ENCODE data around the gene ODAD3. TPM values are rescaled to one million over a fixed set of nuclear protein-coding genes. Genes with fewer than 3 reads are reported as not detected.
"Not testable (repeated sequence)": the region's sequence is repeated elsewhere in the genome, so short reads cannot be mapped to it uniquely, and the experiment has no call there.

ODAD3 gene
- total RNA-seq, 1 donor from 2014 or later, result 0.40 TPM

GRCh38 chr19:11465600-11465999, 30.7 kb upstream of the ODAD3 start:
- H3K4me3 ChIP-seq (ENCODE audit: low read depth, low read length), result no peak overlapping the region
- TF ChIP-seq, protein P1, sequence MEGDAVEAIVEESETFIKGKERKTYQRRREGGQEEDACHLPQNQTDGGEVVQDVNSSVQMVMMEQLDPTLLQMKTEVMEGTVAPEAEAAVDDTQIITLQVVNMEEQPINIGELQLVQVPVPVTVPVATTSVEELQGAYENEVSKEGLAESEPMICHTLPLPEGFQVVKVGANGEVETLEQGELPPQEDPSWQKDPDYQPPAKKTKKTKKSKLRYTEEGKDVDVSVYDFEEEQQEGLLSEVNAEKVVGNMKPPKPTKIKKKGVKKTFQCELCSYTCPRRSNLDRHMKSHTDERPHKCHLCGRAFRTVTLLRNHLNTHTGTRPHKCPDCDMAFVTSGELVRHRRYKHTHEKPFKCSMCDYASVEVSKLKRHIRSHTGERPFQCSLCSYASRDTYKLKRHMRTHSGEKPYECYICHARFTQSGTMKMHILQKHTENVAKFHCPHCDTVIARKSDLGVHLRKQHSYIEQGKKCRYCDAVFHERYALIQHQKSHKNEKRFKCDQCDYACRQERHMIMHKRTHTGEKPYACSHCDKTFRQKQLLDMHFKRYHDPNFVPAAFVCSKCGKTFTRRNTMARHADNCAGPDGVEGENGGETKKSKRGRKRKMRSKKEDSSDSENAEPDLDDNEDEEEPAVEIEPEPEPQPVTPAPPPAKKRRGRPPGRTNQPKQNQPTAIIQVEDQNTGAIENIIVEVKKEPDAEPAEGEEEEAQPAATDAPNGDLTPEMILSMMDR (conservative IDR thresholded peaks at IDR 0.05; ENCODE audit: low read depth, low read length), result no peak
- no peak for DNase-seq (ENCODE audit: low read depth)

- no peak overlapping the region for H3K4me3 ChIP-seq (ENCODE audit: low read depth, low read length)
- DNase-seq (ENCODE audit: low read depth), result no peak
- TF ChIP-seq, protein P1 (conservative IDR thresholded peaks at IDR 0.05; ENCODE audit: low read depth, low read length), result no peak
These were observed 29.7 kb upstream of the ODAD3 start for GRCh38 chr19:11464333-11465265.

DNA sequence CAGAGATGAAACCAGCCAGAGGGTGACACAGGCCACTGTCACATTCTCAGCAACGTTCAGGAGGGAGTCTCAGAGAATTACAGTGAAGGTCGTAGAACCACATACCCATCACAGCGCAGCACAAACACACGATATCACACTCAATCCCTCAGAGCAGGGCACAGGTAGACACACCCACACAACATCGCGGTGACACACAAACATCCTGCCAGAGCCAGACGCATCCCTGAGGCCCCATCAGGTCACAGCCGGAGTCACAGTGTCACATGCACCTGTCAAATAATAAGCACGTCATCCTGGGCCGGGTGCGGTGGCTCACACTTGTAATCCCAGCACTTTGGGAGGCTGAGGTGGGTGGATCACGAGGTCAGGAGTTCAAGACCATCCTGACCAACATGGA, 28.5 kb upstream of the ODAD3 start:
- TF ChIP-seq, protein P1 (conservative IDR thresholded peaks at IDR 0.05; ENCODE audit: low read depth, low read length), result no peak
- no peak for DNase-seq (ENCODE audit: low read depth)
- no peak overlapping the region for H3K4me3 ChIP-seq (ENCODE audit: low read depth, low read length)

GRCh38 chr19:11461453-11461852, 26.5 kb upstream of the ODAD3 start:
- H3K4me3 ChIP-seq (ENCODE audit: low read depth, low read length), result no peak overlapping the region
- TF ChIP-seq, protein P1 (conservative IDR thresholded peaks at IDR 0.05; ENCODE audit: low read depth, low read length), result no peak
- DNase-seq (ENCODE audit: low read depth), result no peak

DNA sequence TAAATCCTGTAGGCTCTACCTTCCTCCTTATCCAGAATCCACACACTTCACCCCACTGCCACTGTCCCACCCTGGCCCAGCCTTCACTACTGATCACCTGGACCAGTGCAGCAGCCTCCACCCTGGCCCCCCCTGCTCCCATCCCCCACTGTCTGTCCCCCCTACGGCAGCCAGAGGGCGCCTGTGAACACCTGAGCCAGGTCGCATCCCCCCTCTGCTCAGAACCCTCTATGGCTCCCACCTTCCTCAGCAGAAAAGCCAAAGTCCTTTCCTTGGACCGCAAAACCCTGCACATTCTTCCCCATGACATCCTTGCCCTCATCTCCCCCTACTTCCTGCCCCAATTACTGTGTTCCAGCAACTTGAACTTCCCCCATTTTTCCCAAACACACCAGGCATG, 25.3 kb upstream of the ODAD3 start:
- TF ChIP-seq, protein P1 (conservative IDR thresholded peaks at IDR 0.05; ENCODE audit: low read depth, low read length), result peak; percentile 45
- DNase-seq (ENCODE audit: low read depth), result no peak
- H3K4me3 ChIP-seq (ENCODE audit: low read depth, low read length), result no peak overlapping the region

- not testable (repeated sequence) for DNase-seq (ENCODE audit: low read depth); H3K4me3 ChIP-seq (ENCODE audit: low read depth, low read length)
These were observed 24.0 kb upstream of the ODAD3 start for GRCh38 chr19:11458912-11459311.

GRCh38 chr19:11458236-11458900, 23.4 kb upstream of the ODAD3 start:
- no peak overlapping the region for H3K4me3 ChIP-seq (ENCODE audit: low read depth, low read length)
- no peak for DNase-seq (ENCODE audit: low read depth)
- TF ChIP-seq, protein P1 (conservative IDR thresholded peaks at IDR 0.05; ENCODE audit: low read depth, low read length), result no peak
